ENCODE results near the gene TCF7L2.

TCF7L2 gene

DNA sequence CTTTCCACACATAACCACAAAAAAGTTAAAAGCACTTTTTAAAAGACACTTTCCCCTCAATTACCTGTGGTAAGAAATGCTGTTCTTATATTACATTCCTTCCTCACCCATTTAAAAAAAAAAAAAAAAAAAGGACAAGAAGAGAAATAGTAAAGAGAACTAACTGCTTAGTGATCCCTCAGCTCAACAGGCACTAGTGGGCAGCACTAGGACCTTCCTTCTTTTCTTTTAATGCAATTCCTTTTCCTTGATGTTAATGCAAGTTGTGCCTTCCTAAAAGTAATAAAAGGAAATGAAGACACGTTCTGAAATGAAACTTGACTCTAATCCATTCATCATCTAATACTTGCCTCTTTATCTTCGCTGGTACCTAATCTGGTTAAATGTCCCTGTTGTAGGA is 189.7 kb downstream of the TCF7L2 start:
- DNase-seq (ENCODE audit: extremely low read depth, low read depth): no peak
- TF ChIP-seq, protein P1, sequence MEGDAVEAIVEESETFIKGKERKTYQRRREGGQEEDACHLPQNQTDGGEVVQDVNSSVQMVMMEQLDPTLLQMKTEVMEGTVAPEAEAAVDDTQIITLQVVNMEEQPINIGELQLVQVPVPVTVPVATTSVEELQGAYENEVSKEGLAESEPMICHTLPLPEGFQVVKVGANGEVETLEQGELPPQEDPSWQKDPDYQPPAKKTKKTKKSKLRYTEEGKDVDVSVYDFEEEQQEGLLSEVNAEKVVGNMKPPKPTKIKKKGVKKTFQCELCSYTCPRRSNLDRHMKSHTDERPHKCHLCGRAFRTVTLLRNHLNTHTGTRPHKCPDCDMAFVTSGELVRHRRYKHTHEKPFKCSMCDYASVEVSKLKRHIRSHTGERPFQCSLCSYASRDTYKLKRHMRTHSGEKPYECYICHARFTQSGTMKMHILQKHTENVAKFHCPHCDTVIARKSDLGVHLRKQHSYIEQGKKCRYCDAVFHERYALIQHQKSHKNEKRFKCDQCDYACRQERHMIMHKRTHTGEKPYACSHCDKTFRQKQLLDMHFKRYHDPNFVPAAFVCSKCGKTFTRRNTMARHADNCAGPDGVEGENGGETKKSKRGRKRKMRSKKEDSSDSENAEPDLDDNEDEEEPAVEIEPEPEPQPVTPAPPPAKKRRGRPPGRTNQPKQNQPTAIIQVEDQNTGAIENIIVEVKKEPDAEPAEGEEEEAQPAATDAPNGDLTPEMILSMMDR (IDR thresholded peaks at IDR 0.05; ENCODE audit: low read depth, low read length, missing control alignments): peak; percentile 35
- no peak overlapping the region for H3K4me3 ChIP-seq (replicated peaks; ENCODE audit: low read depth, low read length)

DNA sequence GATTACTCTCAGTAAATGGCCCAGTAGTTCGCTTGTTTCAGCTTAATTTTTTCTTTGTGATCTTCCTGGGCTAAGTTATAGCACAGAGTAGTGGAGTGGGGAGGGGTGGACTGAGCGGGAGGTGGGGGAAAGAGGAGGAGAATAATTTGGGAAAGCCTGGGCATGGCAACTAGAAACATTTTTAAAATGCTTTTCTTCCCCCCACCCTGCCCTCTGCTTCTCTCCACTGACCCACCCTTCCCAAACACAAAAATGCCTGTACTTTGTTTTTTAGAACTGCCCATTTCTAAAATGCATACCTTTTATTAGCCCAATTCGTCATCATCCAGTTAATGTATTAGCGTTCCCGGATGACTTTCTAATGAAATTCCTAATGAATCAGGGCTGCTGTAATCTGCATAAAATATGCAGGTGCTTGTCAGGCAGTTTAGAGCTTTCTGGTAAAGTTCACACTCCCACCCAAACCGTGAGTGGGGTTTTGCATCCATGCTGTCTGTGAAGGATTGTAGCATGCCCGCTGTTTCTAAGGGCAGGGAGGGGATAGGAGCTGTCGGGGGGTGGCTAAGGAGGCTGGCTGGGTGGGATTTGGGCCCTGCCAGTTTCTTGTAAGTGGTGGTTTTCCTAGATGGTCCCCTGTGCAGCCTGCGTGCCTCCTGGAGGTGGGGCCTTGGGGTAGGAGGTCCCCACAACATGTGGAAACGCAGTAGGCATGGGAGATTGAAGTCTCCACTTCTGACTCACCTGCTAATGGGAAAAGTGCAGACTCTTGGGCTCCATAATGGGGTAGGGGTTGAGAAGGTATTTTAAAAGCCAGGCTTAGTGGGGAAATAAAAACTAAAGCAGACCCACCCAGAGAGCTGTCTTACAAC is 190.3 kb downstream of the TCF7L2 start:
- H3K4me3 ChIP-seq (replicated peaks; ENCODE audit: low read depth, low read length): no peak overlapping the region
- TF ChIP-seq, protein P1 (IDR thresholded peaks at IDR 0.05; ENCODE audit: low read depth, low read length, missing control alignments): no peak
- no peak for DNase-seq (ENCODE audit: extremely low read depth, low read depth)

DNA sequence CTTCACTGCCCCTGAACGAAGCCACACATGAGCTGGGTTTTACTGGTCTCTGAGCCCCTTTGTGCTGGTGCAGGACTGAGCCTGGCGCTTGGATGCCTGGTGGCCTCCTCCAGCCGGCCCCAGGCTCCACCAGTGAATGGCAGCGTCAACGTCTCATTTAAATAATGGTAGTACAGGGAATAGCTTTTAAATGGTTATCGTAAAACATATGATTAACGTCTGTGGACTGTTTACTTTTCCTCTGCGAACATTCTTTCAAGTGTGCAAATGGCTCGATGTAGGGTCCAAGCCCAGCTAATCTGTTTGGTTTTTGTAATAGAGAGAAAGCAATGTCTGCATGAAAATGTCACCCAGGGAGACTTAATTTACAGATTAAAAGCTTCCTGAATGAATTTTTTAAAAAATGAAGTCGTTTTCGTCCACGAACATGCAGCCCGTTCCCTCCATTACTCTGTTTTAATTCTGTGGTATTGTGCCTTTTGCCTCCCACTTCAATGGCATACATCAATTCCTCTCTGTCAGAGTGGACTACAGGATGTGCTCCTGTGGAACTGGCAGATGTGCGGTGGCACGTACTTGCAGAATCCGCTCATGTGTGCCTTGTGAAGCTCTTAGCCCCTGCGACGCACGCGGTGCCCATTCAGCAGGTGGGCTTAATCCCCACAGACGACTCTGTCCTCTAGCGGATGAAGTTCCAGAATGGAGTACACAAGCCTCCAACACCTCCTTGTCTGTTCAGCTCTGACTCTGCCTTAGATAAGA is 192.7 kb downstream of the TCF7L2 start:
- TF ChIP-seq, protein P1 (IDR thresholded peaks at IDR 0.05; ENCODE audit: low read depth, low read length, missing control alignments): no peak
- no peak for DNase-seq (ENCODE audit: extremely low read depth, low read depth)
- H3K4me3 ChIP-seq (replicated peaks; ENCODE audit: low read depth, low read length): no peak overlapping the region

DNA sequence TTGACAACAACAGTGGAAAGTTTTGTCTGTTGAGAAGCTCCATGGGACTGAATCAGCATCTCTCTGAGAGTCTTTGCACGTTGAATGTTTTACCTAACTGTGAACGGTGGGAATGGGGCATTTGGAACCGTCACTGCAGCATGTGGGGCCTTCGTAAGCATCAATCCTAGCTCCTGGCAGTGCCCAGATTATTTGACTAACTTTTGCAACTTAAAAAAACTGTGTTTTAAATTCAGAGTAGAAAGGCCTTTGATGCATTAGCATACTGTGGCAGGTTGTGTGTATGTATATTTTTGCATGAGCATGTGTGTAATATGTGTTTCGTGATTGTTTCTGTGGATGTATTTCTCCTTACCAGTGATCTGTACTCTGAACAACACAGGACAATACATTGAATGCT is 194.5 kb downstream of the TCF7L2 start:
- TF ChIP-seq, protein P1 (IDR thresholded peaks at IDR 0.05; ENCODE audit: low read depth, low read length, missing control alignments): no peak
- no peak for DNase-seq (ENCODE audit: extremely low read depth, low read depth)
- H3K4me3 ChIP-seq (replicated peaks; ENCODE audit: low read depth, low read length): no peak overlapping the region

DNA sequence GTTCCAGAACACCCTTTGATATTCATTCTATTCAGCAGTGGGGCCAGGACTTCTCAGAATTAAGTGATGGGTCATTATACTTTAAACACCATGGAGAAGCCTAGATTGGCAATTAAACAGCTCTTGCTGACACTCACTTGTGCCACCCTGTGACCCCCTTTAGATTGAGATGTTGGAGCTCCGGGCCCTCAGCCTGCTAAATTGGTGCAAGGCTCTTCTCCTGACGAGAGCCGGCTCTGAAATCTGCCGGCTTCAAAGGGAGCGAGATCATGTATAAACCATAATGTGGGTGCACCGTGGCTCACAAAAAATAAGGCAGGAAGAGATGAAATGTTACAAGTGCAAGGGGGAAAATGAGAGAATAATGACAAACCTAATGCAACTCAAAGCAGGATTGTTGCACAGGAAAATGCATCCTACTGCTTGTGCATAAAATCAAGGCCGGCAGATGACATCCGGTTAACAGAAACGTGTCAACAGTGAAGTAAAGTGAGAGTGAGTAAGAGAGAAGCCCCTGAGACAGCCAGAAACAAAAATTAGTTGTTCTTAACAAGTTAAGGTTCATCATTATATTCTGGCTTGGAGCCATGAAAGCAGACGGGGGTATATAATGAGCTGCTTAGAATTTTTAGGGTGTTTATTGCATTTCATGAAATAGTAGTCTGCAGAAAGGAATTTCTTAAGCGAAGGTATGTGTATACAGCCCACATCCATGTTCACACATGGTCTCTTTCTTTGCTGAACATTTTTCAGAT is 198.2 kb downstream of the TCF7L2 start:
- no peak for DNase-seq (ENCODE audit: extremely low read depth, low read depth)

DNA sequence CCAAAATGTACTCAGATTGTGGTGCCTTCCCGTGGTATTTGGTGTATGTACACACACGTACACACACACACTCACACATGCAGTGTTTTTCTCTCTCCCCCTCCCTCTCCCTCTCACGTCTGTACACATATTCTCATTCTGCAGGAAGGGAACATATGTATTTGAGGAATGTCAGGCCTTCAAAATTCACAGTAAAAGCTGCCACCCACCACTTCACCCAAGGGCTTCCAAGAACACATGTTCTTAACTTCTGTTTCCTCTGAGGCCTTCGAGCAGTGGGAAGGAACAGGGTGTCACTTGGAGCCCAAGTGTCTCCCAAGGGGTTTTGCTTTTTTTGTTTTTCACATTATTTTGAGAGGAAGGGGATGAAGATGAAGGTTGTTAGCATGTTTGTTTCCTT is 198.9 kb downstream of the TCF7L2 start:
- TF ChIP-seq, protein P1 (IDR thresholded peaks at IDR 0.05; ENCODE audit: low read depth, low read length, missing control alignments): no peak
- DNase-seq (ENCODE audit: extremely low read depth, low read depth): no peak
- no peak overlapping the region for H3K4me3 ChIP-seq (replicated peaks; ENCODE audit: low read depth, low read length)

More for the DNA sequence above, 198.2 kb downstream of the TCF7L2 start:
- TF ChIP-seq, protein P1 (IDR thresholded peaks at IDR 0.05; ENCODE audit: low read depth, low read length, missing control alignments): no peak
- no peak overlapping the region for H3K4me3 ChIP-seq (replicated peaks; ENCODE audit: low read depth, low read length)

Data from HFF-Myc (cell line).